Liver (tissue), 3 donors: ENCODE data around the gene CUL2.

Experiments
- CTCF ChIP-seq: fragments of 150-350 bp; IDR thresholded peaks from 2 replicates; pipeline ENCODE4 v1.5.1; 2017; ENCODE audit warnings: improper control_type of control experiment, low read depth, low read length; ENCODE audit not compliant: missing input control
- RAD21 ChIP-seq, 2 donors: IDR thresholded peaks; 2 replicates each; pipeline ENCODE4 v1.6.1; 2016; ENCODE audit warnings: antibody characterized with exemption in 2 of 2, mild to moderate bottlenecking in 2 of 2
- TAF1 ChIP-seq: conservative IDR thresholded peaks from 2 replicates; pipeline ENCODE4 v1.6.1; 2016; ENCODE audit warnings: antibody characterized with exemption, mild to moderate bottlenecking
- donor health status: healthy.
- donor health status: healthy.

GRCh38 chr10:35124540-35124939, 34.4 kb upstream of the CUL2 start:
- TF ChIP-seq CTCF, result no peak
- TF ChIP-seq TAF1, result no peak
- TF ChIP-seq RAD21 (IDR thresholded peaks at IDR 0.05), result no peak
